Erythroblast (primary cell): Measurements from ENCODE around the gene CAGE1.

Source experiments
- GATA1 ChIP-seq: IDR thresholded peaks from 2 replicates; pipeline ENCODE4 v1.6.1; 2011; ENCODE audit warnings: low read depth, mild to moderate bottlenecking, control low read depth, low read length, moderate library complexity
- POLR2A ChIP-seq: IDR thresholded peaks from 2 replicates; pipeline ENCODE4 v1.6.1; 2011; ENCODE audit warnings: mild to moderate bottlenecking, low read length

- TF ChIP-seq POLR2A: no peak
- TF ChIP-seq GATA1: no peak
Observed at GRCh38 chr6:7418238-7418905, 28.8 kb upstream of the CAGE1 start.
